PC-3 (cell line): ENCODE measurements around the gene MEF2C. TPM values are rescaled to one million over a fixed set of nuclear protein-coding genes. Genes with fewer than 3 reads are reported as not detected.

Experiments used
- ATAC-seq: fragments of 200-7000 bp; cut with Tn5 transposase; 2 replicates; pipeline ENCODE4 v1.9.1; 2020; ENCODE audit warnings: mild to moderate bottlenecking, moderate library complexity
- BruUV-seq: library from RNA; stranded (reverse); fragments of 400-500 nt; replicated peaks from 2 replicates; lab custom pipeline; 2021; lab: Mats Ljungman, UMichigan
- CTCF ChIA-PET: fragments of 300-600 bp; sonication (Branson Sonifier 250); formaldehyde crosslinking; loops from one replicate; lab custom pipeline; 2022; ENCODE audit warnings: antibody characterized with exemption; lab: Charles Lee
- POLR2A ChIA-PET: fragments of 300-600 bp; sonication (Branson Sonifier 250); formaldehyde crosslinking; loops from one replicate; lab custom pipeline; 2022; ENCODE audit warnings: antibody characterized with exemption; ENCODE audit not compliant: unreplicated experiment; lab: Charles Lee
- DNase-seq: peaks from one replicate; pipeline ENCODE4 v3.0.0-alpha.2; 2015
- H2AFZ ChIP-seq: fragments of 300-600 bp; sonication (generic); 2 replicates; pipeline ENCODE4 v1.6.0; 2016; ENCODE audit warnings: antibody characterized with exemption, low read length
- H3F3A ChIP-seq: fragments of 300-600 bp; sonication (generic); one replicate; pipeline ENCODE4 v1.6.0; 2017; ENCODE audit warnings: antibody characterized with exemption, low read length, control low read depth, mild to moderate bottlenecking; ENCODE audit not compliant: unreplicated experiment
- H3K27ac ChIP-seq: fragments of 300-600 bp; sonication (generic); 2 replicates; pipeline ENCODE4 v1.5.1; 2016; ENCODE audit warnings: mild to moderate bottlenecking, low read length
- H3K27me3 ChIP-seq: fragments of 300-600 bp; sonication (generic); 2 replicates; pipeline ENCODE4 v1.6.1; 2016; ENCODE audit warnings: low read length, mixed read lengths
- H3K36me3 ChIP-seq: fragments of 300-600 bp; sonication (generic); 2 replicates; pipeline ENCODE4 v1.6.1; 2016; ENCODE audit warnings: low read depth, mixed run types, low read length, mixed read lengths
- H3K4me1 ChIP-seq: fragments of 300-600 bp; sonication (generic); 2 replicates; pipeline ENCODE4 v1.5.1; 2016; ENCODE audit warnings: low read length; ENCODE audit not compliant: insufficient read depth
- H3K4me2 ChIP-seq: fragments of 300-600 bp; sonication (generic); 2 replicates; pipeline ENCODE4 v1.6.0; 2016; ENCODE audit warnings: low read length
- H3K4me3 ChIP-seq: fragments of 300-600 bp; sonication (generic); 2 replicates; pipeline ENCODE4 v1.5.1; 2016; ENCODE audit warnings: mild to moderate bottlenecking, low read length, mixed read lengths
- H3K79me2 ChIP-seq: fragments of 300-600 bp; sonication (generic); 2 replicates; pipeline ENCODE4 v1.6.1; 2017; ENCODE audit warnings: low read length, mixed read lengths
- H3K9ac ChIP-seq: fragments of 300-600 bp; sonication (generic); 2 replicates; pipeline ENCODE4 v1.6.0; 2016; ENCODE audit warnings: mild to moderate bottlenecking, low read length
- H3K9me2 ChIP-seq: fragments of 300-600 bp; sonication (generic); replicated peaks from 2 replicates; pipeline ENCODE4 v1.6.1; 2016; ENCODE audit warnings: mixed run types, low read length, mixed read lengths
- H3K9me3 ChIP-seq: fragments of 300-600 bp; sonication (generic); 2 replicates; pipeline ENCODE4 v1.6.1; 2016; ENCODE audit warnings: low read length, mixed read lengths
- H4K20me1 ChIP-seq: fragments of 300-600 bp; sonication (generic); 2 replicates; pipeline ENCODE4 v1.6.1; 2016; ENCODE audit warnings: low read length, mixed read lengths
- EZH2 ChIP-seq: fragments of 300-600 bp; sonication (generic); IDR thresholded peaks from one replicate; pipeline ENCODE4 v1.6.1; 2017; ENCODE audit warnings: antibody characterized with exemption, mild to moderate bottlenecking, low read length; ENCODE audit not compliant: unreplicated experiment
- EZH2phosphoT487 ChIP-seq: fragments of 300-600 bp; sonication (generic); IDR thresholded peaks from 2 replicates; pipeline ENCODE4 v1.6.1; 2018; ENCODE audit warnings: mild to moderate bottlenecking, antibody characterized with exemption, low read length, borderline replicate concordance
- intact Hi-C: fragments of 100-400 bp; cut with micrococcal nuclease; formaldehyde crosslinking; loops from 2 replicates; pipeline ENCODE4 v1.9.0; 2023
- total RNA-seq: library from RNA; depleted of rRNA; stranded (reverse); fragments of >200 nt; gene quantifications from 2 replicates; pipeline ENCODE4 v1.2.3, GENCODE V29; 2014
- TF ChIP-seq, protein P1 (sequence below): fragments of 300-600 bp; sonication (generic); conservative IDR thresholded peaks from 2 replicates; pipeline ENCODE4 v1.5.1; 2017; ENCODE audit warnings: antibody characterized with exemption, low read depth, mild to moderate bottlenecking, low read length

Gene MEF2C
- total RNA-seq, 1 experiment from 2014 or later, result 8.0 TPM

GRCh38 chr5:88834499-88834898, 48.5 kb downstream of the MEF2C start:
- DNase-seq (no peak), ATAC-seq (no peak)
- intact Hi-C loops, result no loop called here
- Histone ChIP-seq H3K27me3 (no peaks in the 10 kb centered on the region), H3K4me3 (no peak overlapping the region), H3K9me3 (no peaks in the 10 kb centered on the region), H4K20me1 (no peaks in the 10 kb centered on the region), H3K79me2 (no peaks in the 10 kb centered on the region), H3K36me3 (no peaks in the 10 kb centered on the region), H3K9me2 (no peaks in the 10 kb centered on the region), H3K9ac (no peak overlapping the region), H3K4me2 (no peak overlapping the region), H3F3A (no peaks in the 10 kb centered on the region), H2AFZ (no peak overlapping the region), H3K4me1 (no peaks in the 10 kb centered on the region), H3K27ac (no peak overlapping the region)
- TF ChIP-seq, protein P1, sequence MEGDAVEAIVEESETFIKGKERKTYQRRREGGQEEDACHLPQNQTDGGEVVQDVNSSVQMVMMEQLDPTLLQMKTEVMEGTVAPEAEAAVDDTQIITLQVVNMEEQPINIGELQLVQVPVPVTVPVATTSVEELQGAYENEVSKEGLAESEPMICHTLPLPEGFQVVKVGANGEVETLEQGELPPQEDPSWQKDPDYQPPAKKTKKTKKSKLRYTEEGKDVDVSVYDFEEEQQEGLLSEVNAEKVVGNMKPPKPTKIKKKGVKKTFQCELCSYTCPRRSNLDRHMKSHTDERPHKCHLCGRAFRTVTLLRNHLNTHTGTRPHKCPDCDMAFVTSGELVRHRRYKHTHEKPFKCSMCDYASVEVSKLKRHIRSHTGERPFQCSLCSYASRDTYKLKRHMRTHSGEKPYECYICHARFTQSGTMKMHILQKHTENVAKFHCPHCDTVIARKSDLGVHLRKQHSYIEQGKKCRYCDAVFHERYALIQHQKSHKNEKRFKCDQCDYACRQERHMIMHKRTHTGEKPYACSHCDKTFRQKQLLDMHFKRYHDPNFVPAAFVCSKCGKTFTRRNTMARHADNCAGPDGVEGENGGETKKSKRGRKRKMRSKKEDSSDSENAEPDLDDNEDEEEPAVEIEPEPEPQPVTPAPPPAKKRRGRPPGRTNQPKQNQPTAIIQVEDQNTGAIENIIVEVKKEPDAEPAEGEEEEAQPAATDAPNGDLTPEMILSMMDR, result no peak
- TF ChIP-seq EZH2 (no peak), EZH2phosphoT487 (no peak)
- BruUV-seq, result no TSS peak
- ChIA-PET CTCF (no interaction called here), POLR2A (no interaction called here)

GRCh38 chr5:88834131-88834462, 48.9 kb downstream of the MEF2C start:
- Histone ChIP-seq H3K4me3 (no peak overlapping the region), H3K36me3 (no peaks in the 10 kb centered on the region), H3K27ac (no peak overlapping the region), H3K4me1 (no peaks in the 10 kb centered on the region), H2AFZ (no peak overlapping the region), H3K9ac (no peak overlapping the region), H3K9me3 (no peaks in the 10 kb centered on the region), H4K20me1 (no peaks in the 10 kb centered on the region), H3K79me2 (no peaks in the 10 kb centered on the region), H3K9me2 (no peaks in the 10 kb centered on the region), H3F3A (no peaks in the 10 kb centered on the region), H3K4me2 (no peak overlapping the region), H3K27me3 (no peaks in the 10 kb centered on the region)
- ChIA-PET POLR2A (no interaction called here), CTCF (no interaction called here)
- TF ChIP-seq EZH2phosphoT487 (no peak), EZH2 (no peak)
- TF ChIP-seq, protein P1, result no peak
- DNase-seq (no peak), ATAC-seq (no peak)
- BruUV-seq, result no TSS peak
- intact Hi-C loops, result no loop called here

- ChIA-PET CTCF (no interaction called here), POLR2A (no interaction called here)
- TF ChIP-seq, protein P1, result no peak
- TF ChIP-seq EZH2 (no peak), EZH2phosphoT487 (no peak)
- no peaks in the 10 kb centered on the region for H3K9me2 ChIP-seq
- H3F3A ChIP-seq, result no peaks in the 10 kb centered on the region
- DNase-seq (no peak), ATAC-seq (peak; percentile 38)
- no peaks in the 10 kb centered on the region for H3K9me3 ChIP-seq
- H3K4me2 ChIP-seq, result no peak overlapping the region
- no TSS peak for BruUV-seq
- H3K36me3 ChIP-seq, result no peaks in the 10 kb centered on the region
- no peak overlapping the region for H2AFZ ChIP-seq
- H3K27me3 ChIP-seq, result no peaks in the 10 kb centered on the region
- no peak overlapping the region for H3K4me3 ChIP-seq
- H3K9ac ChIP-seq, result no peak overlapping the region
- H3K27ac ChIP-seq, result no peak overlapping the region
- no peaks in the 10 kb centered on the region for H3K4me1 ChIP-seq
- H3K79me2 ChIP-seq, result no peaks in the 10 kb centered on the region
- intact Hi-C loops, result no loop called here
- no peaks in the 10 kb centered on the region for H4K20me1 ChIP-seq
These were observed 49.4 kb downstream of the MEF2C start for GRCh38 chr5:88833371-88834130.
